H1 (cell line): ENCODE data around the gene RIPPLY1. TPM values are rescaled to one million over a fixed set of nuclear protein-coding genes. Genes with fewer than 3 reads are reported as not detected.

ENCODE experiments used
- CTCF ChIA-PET: fragments of 300-600 bp; sonication (Branson Sonifier 250); formaldehyde crosslinking; loops from one replicate; lab custom pipeline; 2021; ENCODE audit not compliant: partially characterized antibody; lab: Charles Lee
- POLR2A ChIA-PET: fragments of 300-600 bp; sonication (Branson Sonifier 250); formaldehyde crosslinking; loops from one replicate; lab custom pipeline; 2021; ENCODE audit warnings: inconsistent platforms; ENCODE audit not compliant: partially characterized antibody; lab: Charles Lee
- DNase-seq, 2 experiments: peaks; one replicate each; pipeline versions ENCODE4 v3.0.0 to v3.0.0-alpha.2; 2010 to 2022; ENCODE audit warnings: low spot score in 2 of 2, low read depth in 1 of 2, mixed read lengths in 1 of 2
- FAIRE-seq: peaks from 2 replicates; lab custom pipeline; 2011; peaks lifted over from hg19 to GRCh38; lab: Jason Lieb, UNC
- H2AFZ ChIP-seq: 2 replicates; pipeline ENCODE4 v1.8.1; 2012; ENCODE audit warnings: low read length, inconsistent platforms
- H2AK5ac ChIP-seq: 2 replicates; pipeline ENCODE4 v1.6.1; 2013; ENCODE audit warnings: low read depth, low read length
- H2BK120ac ChIP-seq: replicated peaks from 2 replicates; pipeline ENCODE3; 2013; ENCODE audit warnings: low read depth, low read length, inconsistent platforms
- H2BK12ac ChIP-seq: 2 replicates; pipeline ENCODE4 v1.6.1; 2013; ENCODE audit warnings: low read depth, low read length
- H2BK15ac ChIP-seq: 2 replicates; pipeline ENCODE4 v1.6.1; 2013; ENCODE audit warnings: low read length
- H2BK20ac ChIP-seq: 2 replicates; pipeline ENCODE4 v1.6.1; 2013; ENCODE audit warnings: low read length
- H2BK5ac ChIP-seq: 2 replicates; pipeline ENCODE4 v1.6.1; 2013; ENCODE audit warnings: low read depth, low read length
- H3K14ac ChIP-seq: 2 replicates; pipeline ENCODE4 v1.6.1; 2013; ENCODE audit warnings: inconsistent platforms; ENCODE audit not compliant: insufficient read length
- H3K18ac ChIP-seq: 2 replicates; pipeline ENCODE4 v1.6.1; 2013; ENCODE audit warnings: low read length; ENCODE audit errors: extremely low read depth
- H3K23ac ChIP-seq: 2 replicates; pipeline ENCODE4 v1.6.1; 2013; ENCODE audit warnings: inconsistent platforms; ENCODE audit not compliant: insufficient read length
- H3K23me2 ChIP-seq: 2 replicates; pipeline ENCODE4 v1.6.1; 2013; ENCODE audit warnings: low read depth, low read length
- H3K27ac ChIP-seq: 2 replicates; pipeline ENCODE4 v1.6.1; 2011; ENCODE audit warnings: low read depth, low read length, inconsistent platforms
- H3K27me3 ChIP-seq, 4 experiments: replicated peaks in 1 of 4; 1 replicate in 1 of 4; 2 replicates in 3 of 4; pipeline versions ENCODE4 v1.6.1 to v1.8.1; 2011 to 2013; ENCODE audit warnings: low read length in 3 of 4, mild to moderate bottlenecking in 3 of 4, inconsistent platforms in 2 of 4, mixed read lengths in 2 of 4, moderate library complexity in 1 of 4; ENCODE audit not compliant: control insufficient read depth in 3 of 4, insufficient read depth in 3 of 4; ENCODE audit errors: extremely low read depth in 1 of 4
- H3K36me3 ChIP-seq, 4 experiments: 2 replicates each; pipeline versions ENCODE4 v1.6.1 to v1.8.1; 2011 to 2013; ENCODE audit warnings: mild to moderate bottlenecking in 4 of 4, low read length in 3 of 4, moderate library complexity in 2 of 4, control low read depth in 1 of 4, inconsistent platforms in 1 of 4; ENCODE audit not compliant: insufficient read depth in 4 of 4, control insufficient read depth in 2 of 4
- H3K4ac ChIP-seq: replicated peaks from 2 replicates; pipeline ENCODE3; 2013; ENCODE audit warnings: low read length, low read depth, mixed read lengths, inconsistent platforms; ENCODE audit not compliant: insufficient read length
- H3K4me1 ChIP-seq, 4 experiments: replicated peaks in 1 of 4; 1 replicate in 1 of 4; 2 replicates in 3 of 4; pipeline versions ENCODE4 v1.6.1 to v1.8.1; 2011 to 2013; ENCODE audit warnings: low read length in 3 of 4, inconsistent platforms in 2 of 4, mixed read lengths in 1 of 4; ENCODE audit not compliant: insufficient read depth in 4 of 4, control insufficient read depth in 3 of 4
- H3K4me2 ChIP-seq, 2 experiments: 2 replicates each; pipeline versions ENCODE4 v1.6.1 to v1.8.1; 2011 to 2013; ENCODE audit warnings: low read depth in 2 of 2, low read length in 2 of 2, control low read depth in 1 of 2, inconsistent platforms in 1 of 2, mild to moderate bottlenecking in 1 of 2; ENCODE audit not compliant: insufficient read depth in 1 of 2
- H3K4me3 ChIP-seq, 4 experiments: fragments of 200-600, 300-600 bp in 1 of 4; sonication (generic), shearing (Covaris generic), sonication (Bioruptor Twin) in 1 of 4; 2 replicates each; pipeline versions ENCODE4 v1.5.1 to v1.8.1; 2011 to 2016; ENCODE audit warnings: low read length in 4 of 4, low read depth in 3 of 4, control low read depth in 2 of 4, inconsistent platforms in 2 of 4, mild to moderate bottlenecking in 2 of 4, mixed read lengths in 1 of 4, moderate library complexity in 1 of 4; ENCODE audit not compliant: insufficient read depth in 2 of 4; ENCODE audit errors: extremely low read depth in 1 of 4
- H3K56ac ChIP-seq: replicated peaks from 2 replicates; pipeline ENCODE3; 2013; ENCODE audit warnings: low read depth, mild to moderate bottlenecking, mixed read lengths, low read length, inconsistent platforms; ENCODE audit not compliant: insufficient read length
- H3K79me1 ChIP-seq: 2 replicates; pipeline ENCODE4 v1.6.1; 2013; ENCODE audit warnings: low read depth, low read length, control low read depth
- H3K79me2 ChIP-seq, 2 experiments: 2 replicates each; pipeline versions ENCODE4 v1.6.1 to v1.8.1; 2012 to 2013; ENCODE audit warnings: low read length in 2 of 2, mild to moderate bottlenecking in 2 of 2, inconsistent platforms in 1 of 2; ENCODE audit not compliant: insufficient read depth in 2 of 2, control insufficient read depth in 1 of 2
- H3K9ac ChIP-seq, 4 experiments: replicated peaks in 1 of 4; 1 replicate in 1 of 4; 2 replicates in 3 of 4; pipeline versions ENCODE4 v1.6.1 to v1.8.1; 2011 to 2013; ENCODE audit warnings: low read depth in 3 of 4, low read length in 3 of 4, control low read depth in 2 of 4, mild to moderate bottlenecking in 2 of 4, moderate library complexity in 2 of 4, inconsistent platforms in 1 of 4; ENCODE audit errors: extremely low read depth in 1 of 4
- H3K9me3 ChIP-seq, 2 experiments: 2 replicates each; pipeline versions ENCODE4 v1.6.1 to v1.8.1; 2012 to 2013; ENCODE audit warnings: mild to moderate bottlenecking in 2 of 2, moderate library complexity in 2 of 2, control low read depth in 1 of 2, inconsistent platforms in 1 of 2, low read depth in 1 of 2, low read length in 1 of 2, mixed read lengths in 1 of 2; ENCODE audit not compliant: insufficient read depth in 2 of 2
- H4K20me1 ChIP-seq, 2 experiments: replicated peaks in 1 of 2; 2 replicates each; pipeline versions ENCODE3 to v1.8.1; 2011 to 2013; ENCODE audit warnings: inconsistent platforms in 2 of 2, low read length in 2 of 2, mild to moderate bottlenecking in 1 of 2; ENCODE audit not compliant: insufficient read depth in 2 of 2, control insufficient read depth in 1 of 2
- H4K5ac ChIP-seq: 2 replicates; pipeline ENCODE4 v1.6.1; 2013; ENCODE audit warnings: low read length, low read depth, mixed read lengths, inconsistent platforms; ENCODE audit not compliant: insufficient read length
- H4K8ac ChIP-seq: 2 replicates; pipeline ENCODE4 v1.8.0; 2013; ENCODE audit warnings: mild to moderate bottlenecking, moderate library complexity, low read length, inconsistent platforms; ENCODE audit not compliant: insufficient read depth; ENCODE audit errors: extremely low read depth
- H4K91ac ChIP-seq: replicated peaks from 2 replicates; pipeline ENCODE3; 2013; ENCODE audit warnings: low read length, mixed read lengths, inconsistent platforms; ENCODE audit not compliant: insufficient read length
- PHF8 ChIP-seq: fragments of 200-600 bp; sonication (generic); conservative IDR thresholded peaks from 2 replicates; pipeline ENCODE4 v1.7.1; 2012; ENCODE audit warnings: low read depth, mild to moderate bottlenecking, inconsistent platforms, low read length, moderate library complexity
- RFX5 ChIP-seq: IDR thresholded peaks from 2 replicates; pipeline ENCODE4 v1.6.1; 2011; ENCODE audit warnings: low read depth, low read length, improper control_type of control experiment, borderline replicate concordance
- WGBS, 2 experiments: shearing (Covaris generic) in 1 of 2; methylation state at CpG; one replicate each; pipeline versions ENCODE4 v1.1.6 to v1.1.7; 2013 to 2015; ENCODE audit warnings: low lambda C conversion rate in 2 of 2, mixed read lengths in 2 of 2, inconsistent platforms in 1 of 2, low coverage in 1 of 2, missing lambda C conversion rate in 1 of 2; ENCODE audit not compliant: insufficient replicate concordance in 2 of 2, insufficient coverage in 1 of 2, insufficient read length in 1 of 2; ENCODE audit errors: extremely low coverage in 1 of 2, missing lambda C conversion rate in 1 of 2; 5-methylcytosine and 5-hydroxymethylcytosine counted together
- polyA plus RNA-seq, 7 experiments: library from polyadenylated mRNA; depleted of rRNA in 3 of 7; stranded (reverse) in 5 of 7; unstranded in 2 of 7; fragments of >200 nt in 5 of 7; fragments of 200-250 nt in 2 of 7; gene quantifications; 1 replicate in 5 of 7; 2 replicates in 1 of 7; 4 replicates in 1 of 7; pipeline versions ENCODE4 v1.2.1 to v1.2.3, GENCODE V29; 2011 to 2013; ENCODE audit warnings: missing spikeins in 2 of 7, mixed read lengths in 2 of 7
- total RNA-seq: library from RNA; stranded (reverse); fragmentation: NEBNext Ultra II Directional; extraction: Animal tissue kit (Norgen Biotek cat#: 25700); gene quantifications from 2 replicates; pipeline ENCODE4 v1.2.1, GENCODE V29; 2021

RIPPLY1 gene
- total and polyA plus RNA-seq, 2 of the 8 experiments (the other 6 are each of a cell fraction or from before 2014, with no cell fraction given): not detected

DNA sequence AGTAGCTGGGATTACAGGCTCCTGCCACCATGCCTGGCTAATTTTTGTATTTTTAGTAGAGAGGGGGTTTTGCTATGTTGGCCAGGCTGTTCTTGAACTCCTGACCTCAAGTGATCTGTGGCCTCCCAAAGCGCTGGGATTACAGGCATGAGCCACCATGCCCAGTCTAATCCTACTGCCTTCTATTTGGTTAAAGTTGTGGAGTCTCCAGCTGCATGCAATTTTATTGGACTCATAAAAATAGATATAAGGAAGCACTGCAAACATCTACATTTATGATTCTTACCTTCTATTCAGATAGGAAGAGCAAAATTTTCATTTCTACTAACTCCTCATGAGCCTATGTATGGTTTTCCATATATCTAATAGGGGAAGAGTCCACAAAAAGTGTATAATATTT is 13.7 kb downstream of the RIPPLY1 start:
- H3K79me2 ChIP-seq: no peaks in the 10 kb centered on the region
- H2BK120ac ChIP-seq: no peak overlapping the region
- ChIA-PET CTCF (interaction anchor here (1.5 kb wide), 1 partner anchor 15 kb away, joined by 3 read pairs; no protein-coding TSS in a partner anchor), POLR2A (no interaction called here)
- no peaks in the 10 kb centered on the region for H3K4me1 ChIP-seq
- H3K27me3 ChIP-seq: no peaks in the 10 kb centered on the region
- no peak overlapping the region for H3K18ac ChIP-seq
- H3K23ac ChIP-seq: no peak overlapping the region
- H4K91ac ChIP-seq: no peak overlapping the region
- H4K20me1 ChIP-seq: no peaks in the 10 kb centered on the region
- H2AK5ac ChIP-seq: no peak overlapping the region
- H3K4me2 ChIP-seq: no peak overlapping the region
- H3K9me3 ChIP-seq: no peaks in the 10 kb centered on the region
- H3K56ac ChIP-seq: no peak overlapping the region
- no peaks in the 10 kb centered on the region for H3K23me2 ChIP-seq
- FAIRE-seq: no peak
- no peak overlapping the region for H2BK12ac ChIP-seq
- H3K14ac ChIP-seq: no peak overlapping the region
- no peak overlapping the region for H2BK15ac ChIP-seq
- no peak overlapping the region for H2BK20ac ChIP-seq
- H3K79me1 ChIP-seq: no peaks in the 10 kb centered on the region
- no peak overlapping the region for H3K9ac ChIP-seq
- no peak overlapping the region for H4K8ac ChIP-seq
- H2AFZ ChIP-seq: no peak overlapping the region
- no peak overlapping the region for H4K5ac ChIP-seq
- H3K4ac ChIP-seq: no peak overlapping the region
- no peak overlapping the region for H3K27ac ChIP-seq
- 88% methylated on average over 1 of the region's 1 CpG; no CpG with 5 or more reads in 1 of the 2 experiments for WGBS, 2 experiments
- DNase-seq: no peak
- no peak overlapping the region for H2BK5ac ChIP-seq
- no peak overlapping the region for H3K4me3 ChIP-seq
- no peaks in the 10 kb centered on the region for H3K36me3 ChIP-seq
- TF ChIP-seq PHF8 (no peak), RFX5 (no peak)
